WTC11 (cell line): Measurements from ENCODE around the gene SYT9. TPM values are rescaled to one million over a fixed set of nuclear protein-coding genes. Genes with fewer than 3 reads are reported as not detected.

Experiments
- ATAC-seq: fragments of 200-7000 bp; cut with Tn5 transposase; 2 replicates; pipeline ENCODE4 v1.10.0; 2021; ENCODE audit warnings: mild to moderate bottlenecking, moderate library complexity
- CTCF ChIA-PET: fragments of 300-600 bp; sonication (Branson Sonifier 250); formaldehyde crosslinking; loops from one replicate; lab custom pipeline; 2021; ENCODE audit warnings: antibody characterized with exemption; lab: Charles Lee
- POLR2A ChIA-PET: fragments of 350-600 bp; sonication (Branson Sonifier 250); formaldehyde crosslinking; loops from one replicate; lab custom pipeline; 2021; ENCODE audit warnings: antibody characterized with exemption; lab: Charles Lee
- DNase-seq: peaks from one replicate; pipeline ENCODE4 v3.0.0; 2021; ENCODE audit warnings: low spot score
- H3K27ac Mint-ChIP-seq: 2 replicates; pipeline ENCODE4 v1.8.0; 2021; ENCODE audit warnings: mixed read lengths
- H3K27me3 Mint-ChIP-seq: 2 replicates; pipeline ENCODE4 v1.8.0; 2021; ENCODE audit warnings: low read depth, mild to moderate bottlenecking, moderate library complexity, mixed read lengths
- H3K36me3 Mint-ChIP-seq: 2 replicates; pipeline ENCODE4 v1.8.0; 2021; ENCODE audit warnings: mixed read lengths
- H3K4me1 Mint-ChIP-seq: 2 replicates; pipeline ENCODE4 v1.8.0; 2022; ENCODE audit warnings: mixed read lengths
- H3K4me3 Mint-ChIP-seq: 2 replicates; pipeline ENCODE4 v1.8.0; 2021; ENCODE audit warnings: mild to moderate bottlenecking, moderate library complexity, mixed read lengths
- H3K9me3 Mint-ChIP-seq: 2 replicates; pipeline ENCODE4 v1.8.0; 2021; ENCODE audit warnings: mixed read lengths
- CREM ChIP-seq: sonication (generic); formaldehyde crosslinking; IDR thresholded peaks from 2 replicates; pipeline ENCODE4 v1.8.1; 2022; ENCODE audit warnings: mild to moderate bottlenecking, missing genetic modification reagents, moderate library complexity
- FOXJ3 ChIP-seq: sonication (generic); formaldehyde crosslinking; IDR thresholded peaks from 2 replicates; pipeline ENCODE4 v1.9.0; 2021; ENCODE audit warnings: missing genetic modification reagents, mild to moderate bottlenecking, borderline replicate concordance
- FOXK1 ChIP-seq: sonication (generic); formaldehyde crosslinking; IDR thresholded peaks from 2 replicates; pipeline ENCODE4 v1.8.0; 2022; ENCODE audit warnings: mild to moderate bottlenecking, moderate library complexity, missing genetic modification reagents
- GRHL2 ChIP-seq: fragments of 250-450 bp; sonication (Bioruptor Pico); IDR thresholded peaks from 2 replicates; pipeline ENCODE4 v1.8.0; 2022; ENCODE audit warnings: mild to moderate bottlenecking, moderate library complexity; ENCODE audit not compliant: insufficient replicate concordance, severe bottlenecking
- HMGA2 ChIP-seq: fragments of 250-450 bp; sonication (Bioruptor Pico); IDR thresholded peaks from 2 replicates; pipeline ENCODE4 v1.4.0; 2021; ENCODE audit warnings: mild to moderate bottlenecking, moderate library complexity
- KAT7 ChIP-seq: sonication (generic); formaldehyde crosslinking; IDR thresholded peaks from 2 replicates; pipeline ENCODE4 v1.8.1; 2023; ENCODE audit warnings: missing genetic modification reagents, mild to moderate bottlenecking, borderline replicate concordance
- NFATC4 ChIP-seq: fragments of 250-450 bp; sonication (Bioruptor Pico); IDR thresholded peaks from 2 replicates; pipeline ENCODE4 v1.9.0; 2021; ENCODE audit warnings: mild to moderate bottlenecking
- NR3C1 ChIP-seq: sonication (generic); formaldehyde crosslinking; conservative IDR thresholded peaks from 2 replicates; pipeline ENCODE4 v1.8.1; 2023; ENCODE audit warnings: low read depth, mild to moderate bottlenecking, missing genetic modification reagents
- PRRX2 ChIP-seq: fragments of 250-450 bp; sonication (Bioruptor Pico); IDR thresholded peaks from 2 replicates; pipeline ENCODE4 v1.8.0; 2021; ENCODE audit warnings: mild to moderate bottlenecking
- RORB ChIP-seq: fragments of 250-450 bp; sonication (Bioruptor Pico); IDR thresholded peaks from 2 replicates; pipeline ENCODE4 v1.9.0; 2021; ENCODE audit warnings: mild to moderate bottlenecking
- TP53 ChIP-seq: sonication (generic); formaldehyde crosslinking; IDR thresholded peaks from 2 replicates; pipeline ENCODE4 v1.8.1; 2023; ENCODE audit warnings: mild to moderate bottlenecking, missing genetic modification reagents
- ZNF219 ChIP-seq: sonication (generic); formaldehyde crosslinking; IDR thresholded peaks from 2 replicates; pipeline ENCODE4 v1.8.0; 2023; ENCODE audit warnings: missing genetic modification reagents, mild to moderate bottlenecking, borderline replicate concordance
- ZNF263 ChIP-seq: sonication (generic); formaldehyde crosslinking; IDR thresholded peaks from 2 replicates; pipeline ENCODE4 v1.8.1; 2022; ENCODE audit warnings: low read depth, mild to moderate bottlenecking, moderate library complexity, missing genetic modification reagents
- ZNF317 ChIP-seq: sonication (generic); formaldehyde crosslinking; IDR thresholded peaks from 2 replicates; pipeline ENCODE4 v1.8.1; 2023; ENCODE audit warnings: low read depth, mild to moderate bottlenecking, moderate library complexity, missing genetic modification reagents, borderline replicate concordance
- ZNF671 ChIP-seq: fragments of 250-450 bp; sonication (Bioruptor Pico); IDR thresholded peaks from 2 replicates; pipeline ENCODE4 v1.8.0; 2021; ENCODE audit warnings: mild to moderate bottlenecking
- total RNA-seq: library from RNA; stranded (reverse); gene quantifications from 3 replicates; pipeline ENCODE4 v1.2.3, GENCODE V29; 2021
- TF ChIP-seq, protein P1 (sequence below): sonication (generic); formaldehyde crosslinking; IDR thresholded peaks from 2 replicates; pipeline ENCODE4 v1.8.0; 2023; ENCODE audit warnings: missing genetic modification reagents, mild to moderate bottlenecking, borderline replicate concordance
- TF ChIP-seq, protein P2 (sequence below): sonication (generic); formaldehyde crosslinking; IDR thresholded peaks from 2 replicates; pipeline ENCODE4 v1.8.0; 2022; ENCODE audit warnings: mild to moderate bottlenecking, missing genetic modification reagents
- TF ChIP-seq, protein P3 (sequence below): fragments of 250-450 bp; sonication (Bioruptor Pico); IDR thresholded peaks from 2 replicates; pipeline ENCODE4 v1.9.0; 2021; ENCODE audit warnings: mild to moderate bottlenecking, borderline replicate concordance
- TF ChIP-seq, protein P4 (sequence below): sonication (generic); formaldehyde crosslinking; IDR thresholded peaks from 2 replicates; pipeline ENCODE4 v1.8.0; 2022; ENCODE audit warnings: mild to moderate bottlenecking, missing genetic modification reagents

SYT9 gene
- total RNA-seq, 1 experiment from 2014 or later, result 1.3 TPM

DNA sequence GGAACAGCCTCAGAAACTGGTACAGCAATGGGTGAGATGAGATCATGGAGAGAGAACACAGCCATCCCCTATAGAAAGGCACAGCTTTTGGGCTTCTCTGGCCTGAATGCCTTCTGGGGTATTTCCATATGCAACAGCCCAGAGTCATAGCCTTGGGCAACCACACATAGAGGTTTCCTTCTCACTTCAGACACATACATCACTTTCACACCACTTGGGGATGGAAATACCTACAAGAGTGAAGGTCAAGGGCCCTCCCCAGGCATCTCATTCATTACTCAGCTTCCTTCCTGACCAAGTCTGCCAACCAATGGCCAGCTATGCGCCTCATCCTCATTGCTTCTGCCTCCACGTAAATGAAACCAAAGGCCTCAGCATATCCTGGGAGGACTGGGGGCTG is 215.9 kb downstream of the SYT9 start (continued):
- TF ChIP-seq, protein P1, sequence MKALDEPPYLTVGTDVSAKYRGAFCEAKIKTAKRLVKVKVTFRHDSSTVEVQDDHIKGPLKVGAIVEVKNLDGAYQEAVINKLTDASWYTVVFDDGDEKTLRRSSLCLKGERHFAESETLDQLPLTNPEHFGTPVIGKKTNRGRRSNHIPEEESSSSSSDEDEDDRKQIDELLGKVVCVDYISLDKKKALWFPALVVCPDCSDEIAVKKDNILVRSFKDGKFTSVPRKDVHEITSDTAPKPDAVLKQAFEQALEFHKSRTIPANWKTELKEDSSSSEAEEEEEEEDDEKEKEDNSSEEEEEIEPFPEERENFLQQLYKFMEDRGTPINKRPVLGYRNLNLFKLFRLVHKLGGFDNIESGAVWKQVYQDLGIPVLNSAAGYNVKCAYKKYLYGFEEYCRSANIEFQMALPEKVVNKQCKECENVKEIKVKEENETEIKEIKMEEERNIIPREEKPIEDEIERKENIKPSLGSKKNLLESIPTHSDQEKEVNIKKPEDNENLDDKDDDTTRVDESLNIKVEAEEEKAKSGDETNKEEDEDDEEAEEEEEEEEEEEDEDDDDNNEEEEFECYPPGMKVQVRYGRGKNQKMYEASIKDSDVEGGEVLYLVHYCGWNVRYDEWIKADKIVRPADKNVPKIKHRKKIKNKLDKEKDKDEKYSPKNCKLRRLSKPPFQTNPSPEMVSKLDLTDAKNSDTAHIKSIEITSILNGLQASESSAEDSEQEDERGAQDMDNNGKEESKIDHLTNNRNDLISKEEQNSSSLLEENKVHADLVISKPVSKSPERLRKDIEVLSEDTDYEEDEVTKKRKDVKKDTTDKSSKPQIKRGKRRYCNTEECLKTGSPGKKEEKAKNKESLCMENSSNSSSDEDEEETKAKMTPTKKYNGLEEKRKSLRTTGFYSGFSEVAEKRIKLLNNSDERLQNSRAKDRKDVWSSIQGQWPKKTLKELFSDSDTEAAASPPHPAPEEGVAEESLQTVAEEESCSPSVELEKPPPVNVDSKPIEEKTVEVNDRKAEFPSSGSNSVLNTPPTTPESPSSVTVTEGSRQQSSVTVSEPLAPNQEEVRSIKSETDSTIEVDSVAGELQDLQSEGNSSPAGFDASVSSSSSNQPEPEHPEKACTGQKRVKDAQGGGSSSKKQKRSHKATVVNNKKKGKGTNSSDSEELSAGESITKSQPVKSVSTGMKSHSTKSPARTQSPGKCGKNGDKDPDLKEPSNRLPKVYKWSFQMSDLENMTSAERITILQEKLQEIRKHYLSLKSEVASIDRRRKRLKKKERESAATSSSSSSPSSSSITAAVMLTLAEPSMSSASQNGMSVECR (CRISPR knock-in tag), result no peak
- no peak for TF ChIP-seq FOXK1 (CRISPR knock-in tag)
- no peak for TF ChIP-seq ZNF263 (CRISPR knock-in tag)

DNA sequence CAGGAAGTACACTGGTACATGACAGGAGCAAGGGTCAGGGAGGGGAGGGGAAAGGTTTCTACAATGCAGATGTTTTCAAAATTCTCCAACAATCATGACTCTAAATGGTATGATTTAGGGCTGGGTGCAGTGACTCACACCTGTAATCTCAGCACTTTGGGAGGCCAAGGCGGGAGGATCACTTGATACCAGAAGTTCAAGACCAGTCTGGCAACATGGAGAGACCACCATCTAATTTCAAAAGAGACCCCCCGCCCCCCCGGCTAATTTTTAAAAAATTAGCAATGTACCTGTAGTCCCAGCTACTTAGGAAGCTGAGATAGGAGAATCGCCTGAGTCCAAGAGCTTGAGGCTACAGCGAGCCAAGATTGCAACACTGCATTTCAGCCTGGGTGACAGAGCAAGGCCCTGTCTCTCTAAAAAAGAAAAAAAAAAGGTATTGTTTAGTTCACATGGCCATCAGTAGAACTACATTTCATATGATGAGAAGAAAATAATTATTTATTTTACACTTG is 217.7 kb downstream of the SYT9 start:
- CTCF ChIA-PET, result interaction anchor here (0.7 kb wide), 1 partner anchor 95 kb away, joined by 3 read pairs; no protein-coding TSS in a partner anchor
- Mint-ChIP-seq H3K27me3 (no peaks in the 10 kb centered on the region; the same call in 1 of the 2 replicates), H3K36me3 (no peaks in the 10 kb centered on the region), H3K27ac (no peak overlapping the region), H3K9me3 (no peaks in the 10 kb centered on the region), H3K4me3 (no peak overlapping the region), H3K4me1 (no peaks in the 10 kb centered on the region)
- POLR2A ChIA-PET, result interaction anchor here (0.6 kb wide), 1 partner anchor 102 kb away, joined by 3 read pairs; no protein-coding TSS in a partner anchor
- no peak for DNase-seq
- ATAC-seq, result no peak
- TF ChIP-seq NFATC4 (CRISPR knock-in tag), result no peak
- no peak for TF ChIP-seq GRHL2
- no peak for TF ChIP-seq ZNF219 (CRISPR knock-in tag)
- TF ChIP-seq FOXJ3, result no peak
- TF ChIP-seq NR3C1 (CRISPR knock-in tag), result no peak
- no peak for TF ChIP-seq HMGA2 (CRISPR knock-in tag)
- no peak for TF ChIP-seq CREM (CRISPR knock-in tag)
- no peak for TF ChIP-seq KAT7
- TF ChIP-seq, protein P2, sequence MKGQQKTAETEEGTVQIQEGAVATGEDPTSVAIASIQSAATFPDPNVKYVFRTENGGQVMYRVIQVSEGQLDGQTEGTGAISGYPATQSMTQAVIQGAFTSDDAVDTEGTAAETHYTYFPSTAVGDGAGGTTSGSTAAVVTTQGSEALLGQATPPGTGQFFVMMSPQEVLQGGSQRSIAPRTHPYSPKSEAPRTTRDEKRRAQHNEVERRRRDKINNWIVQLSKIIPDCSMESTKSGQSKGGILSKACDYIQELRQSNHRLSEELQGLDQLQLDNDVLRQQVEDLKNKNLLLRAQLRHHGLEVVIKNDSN, result no peak
- no peak for TF ChIP-seq PRRX2 (CRISPR knock-in tag)
- TF ChIP-seq, protein P3, sequence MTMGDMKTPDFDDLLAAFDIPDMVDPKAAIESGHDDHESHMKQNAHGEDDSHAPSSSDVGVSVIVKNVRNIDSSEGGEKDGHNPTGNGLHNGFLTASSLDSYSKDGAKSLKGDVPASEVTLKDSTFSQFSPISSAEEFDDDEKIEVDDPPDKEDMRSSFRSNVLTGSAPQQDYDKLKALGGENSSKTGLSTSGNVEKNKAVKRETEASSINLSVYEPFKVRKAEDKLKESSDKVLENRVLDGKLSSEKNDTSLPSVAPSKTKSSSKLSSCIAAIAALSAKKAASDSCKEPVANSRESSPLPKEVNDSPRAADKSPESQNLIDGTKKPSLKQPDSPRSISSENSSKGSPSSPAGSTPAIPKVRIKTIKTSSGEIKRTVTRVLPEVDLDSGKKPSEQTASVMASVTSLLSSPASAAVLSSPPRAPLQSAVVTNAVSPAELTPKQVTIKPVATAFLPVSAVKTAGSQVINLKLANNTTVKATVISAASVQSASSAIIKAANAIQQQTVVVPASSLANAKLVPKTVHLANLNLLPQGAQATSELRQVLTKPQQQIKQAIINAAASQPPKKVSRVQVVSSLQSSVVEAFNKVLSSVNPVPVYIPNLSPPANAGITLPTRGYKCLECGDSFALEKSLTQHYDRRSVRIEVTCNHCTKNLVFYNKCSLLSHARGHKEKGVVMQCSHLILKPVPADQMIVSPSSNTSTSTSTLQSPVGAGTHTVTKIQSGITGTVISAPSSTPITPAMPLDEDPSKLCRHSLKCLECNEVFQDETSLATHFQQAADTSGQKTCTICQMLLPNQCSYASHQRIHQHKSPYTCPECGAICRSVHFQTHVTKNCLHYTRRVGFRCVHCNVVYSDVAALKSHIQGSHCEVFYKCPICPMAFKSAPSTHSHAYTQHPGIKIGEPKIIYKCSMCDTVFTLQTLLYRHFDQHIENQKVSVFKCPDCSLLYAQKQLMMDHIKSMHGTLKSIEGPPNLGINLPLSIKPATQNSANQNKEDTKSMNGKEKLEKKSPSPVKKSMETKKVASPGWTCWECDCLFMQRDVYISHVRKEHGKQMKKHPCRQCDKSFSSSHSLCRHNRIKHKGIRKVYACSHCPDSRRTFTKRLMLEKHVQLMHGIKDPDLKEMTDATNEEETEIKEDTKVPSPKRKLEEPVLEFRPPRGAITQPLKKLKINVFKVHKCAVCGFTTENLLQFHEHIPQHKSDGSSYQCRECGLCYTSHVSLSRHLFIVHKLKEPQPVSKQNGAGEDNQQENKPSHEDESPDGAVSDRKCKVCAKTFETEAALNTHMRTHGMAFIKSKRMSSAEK, result no peak
- TF ChIP-seq, protein P4, sequence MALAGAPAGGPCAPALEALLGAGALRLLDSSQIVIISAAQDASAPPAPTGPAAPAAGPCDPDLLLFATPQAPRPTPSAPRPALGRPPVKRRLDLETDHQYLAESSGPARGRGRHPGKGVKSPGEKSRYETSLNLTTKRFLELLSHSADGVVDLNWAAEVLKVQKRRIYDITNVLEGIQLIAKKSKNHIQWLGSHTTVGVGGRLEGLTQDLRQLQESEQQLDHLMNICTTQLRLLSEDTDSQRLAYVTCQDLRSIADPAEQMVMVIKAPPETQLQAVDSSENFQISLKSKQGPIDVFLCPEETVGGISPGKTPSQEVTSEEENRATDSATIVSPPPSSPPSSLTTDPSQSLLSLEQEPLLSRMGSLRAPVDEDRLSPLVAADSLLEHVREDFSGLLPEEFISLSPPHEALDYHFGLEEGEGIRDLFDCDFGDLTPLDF (CRISPR knock-in tag), result no peak
- no peak for TF ChIP-seq ZNF317 (CRISPR knock-in tag)
- no peak for TF ChIP-seq RORB
- TF ChIP-seq ZNF671, result no peak
- TF ChIP-seq TP53 (CRISPR knock-in tag), result no peak
